Fibroblast of pulmonary artery (primary cell): Measurements from ENCODE around the gene TP53I3.
A peak's percentile ranks its signal among the peaks of the same experiment; 100 is the strongest.

ENCODE experiments used
- DNase-seq: peaks from one replicate; pipeline ENCODE4 v3.0.0-alpha.2; 2010; ENCODE audit warnings: low read depth
- H3K4me3 ChIP-seq: replicated peaks from 2 replicates; pipeline ENCODE4 v1.5.1; 2011; ENCODE audit warnings: low read depth, mild to moderate bottlenecking, control low read depth, low read length, moderate library complexity
- CTCF ChIP-seq: IDR thresholded peaks from 2 replicates; pipeline ENCODE4 v1.5.1; 2011; ENCODE audit warnings: mild to moderate bottlenecking, control low read depth, low read length, inconsistent platforms; ENCODE audit errors: missing control alignments

The TP53I3 gene

GRCh38 chr2:24055750-24056149 is 28.9 kb downstream of the TP53I3 start:
- TF ChIP-seq CTCF, result no peak
- no peak for DNase-seq
- H3K4me3 ChIP-seq, result no peak overlapping the region

DNA sequence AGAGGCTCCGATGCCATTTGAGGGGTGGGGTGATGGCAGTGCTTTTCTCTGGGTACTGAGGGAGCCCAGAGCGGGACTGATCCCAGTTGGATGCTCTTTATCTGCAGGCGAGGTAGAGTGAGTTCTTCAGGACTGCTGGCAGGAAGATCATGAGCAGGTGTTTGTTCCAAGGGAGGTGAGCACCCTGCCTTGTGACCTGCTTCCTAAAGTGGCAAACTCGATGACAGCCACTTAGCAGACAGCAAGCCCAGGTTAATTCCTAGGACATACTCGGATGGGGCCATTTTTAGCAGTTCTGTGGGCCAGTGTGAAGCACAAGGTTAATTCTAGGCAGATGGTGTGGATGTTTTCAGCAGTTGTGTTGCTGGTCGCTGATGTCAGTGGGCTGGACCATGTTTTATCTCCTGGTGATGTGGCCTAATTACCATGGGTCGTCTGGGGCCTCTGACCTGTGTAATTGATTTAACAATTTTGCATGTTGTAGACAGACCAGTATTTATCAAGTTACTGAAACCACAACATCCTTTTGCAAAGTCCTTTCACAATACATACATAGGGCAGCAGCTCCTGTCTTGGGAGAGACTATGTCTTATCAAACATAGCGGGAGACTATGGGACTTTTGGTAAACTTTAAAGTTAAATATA is 30.1 kb downstream of the TP53I3 start:
- TF ChIP-seq CTCF, result no peak
- DNase-seq, result no peak
- H3K4me3 ChIP-seq, result no peak overlapping the region

GRCh38 chr2:24052951-24053350 is 31.7 kb downstream of the TP53I3 start:
- no peak for DNase-seq

DNA sequence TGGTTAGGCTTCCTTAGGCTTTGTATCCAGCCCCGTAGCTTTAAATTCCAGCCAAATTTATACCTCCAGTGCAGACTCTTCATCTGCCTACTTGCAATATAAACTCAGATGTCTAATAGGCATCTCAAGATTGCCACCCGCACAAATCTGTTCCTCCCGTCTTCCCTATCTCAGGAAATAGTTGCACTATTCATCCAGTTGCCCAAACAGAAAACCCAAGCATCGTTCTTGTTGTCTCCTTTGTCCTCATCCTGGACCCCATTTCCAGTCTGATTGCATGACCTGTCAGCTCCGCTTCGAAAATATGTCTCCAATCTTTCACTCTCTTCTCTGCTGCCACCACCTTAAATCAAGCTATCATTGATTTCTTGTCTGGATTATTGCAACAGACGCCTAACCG is 32.8 kb downstream of the TP53I3 start:
- TF ChIP-seq CTCF, result no peak
- DNase-seq, result no peak
- H3K4me3 ChIP-seq, result no peak overlapping the region

More at GRCh38 chr2:24052951-24053350, 31.7 kb downstream of the TP53I3 start:
- no peak for TF ChIP-seq CTCF
- no peak overlapping the region for H3K4me3 ChIP-seq

DNA sequence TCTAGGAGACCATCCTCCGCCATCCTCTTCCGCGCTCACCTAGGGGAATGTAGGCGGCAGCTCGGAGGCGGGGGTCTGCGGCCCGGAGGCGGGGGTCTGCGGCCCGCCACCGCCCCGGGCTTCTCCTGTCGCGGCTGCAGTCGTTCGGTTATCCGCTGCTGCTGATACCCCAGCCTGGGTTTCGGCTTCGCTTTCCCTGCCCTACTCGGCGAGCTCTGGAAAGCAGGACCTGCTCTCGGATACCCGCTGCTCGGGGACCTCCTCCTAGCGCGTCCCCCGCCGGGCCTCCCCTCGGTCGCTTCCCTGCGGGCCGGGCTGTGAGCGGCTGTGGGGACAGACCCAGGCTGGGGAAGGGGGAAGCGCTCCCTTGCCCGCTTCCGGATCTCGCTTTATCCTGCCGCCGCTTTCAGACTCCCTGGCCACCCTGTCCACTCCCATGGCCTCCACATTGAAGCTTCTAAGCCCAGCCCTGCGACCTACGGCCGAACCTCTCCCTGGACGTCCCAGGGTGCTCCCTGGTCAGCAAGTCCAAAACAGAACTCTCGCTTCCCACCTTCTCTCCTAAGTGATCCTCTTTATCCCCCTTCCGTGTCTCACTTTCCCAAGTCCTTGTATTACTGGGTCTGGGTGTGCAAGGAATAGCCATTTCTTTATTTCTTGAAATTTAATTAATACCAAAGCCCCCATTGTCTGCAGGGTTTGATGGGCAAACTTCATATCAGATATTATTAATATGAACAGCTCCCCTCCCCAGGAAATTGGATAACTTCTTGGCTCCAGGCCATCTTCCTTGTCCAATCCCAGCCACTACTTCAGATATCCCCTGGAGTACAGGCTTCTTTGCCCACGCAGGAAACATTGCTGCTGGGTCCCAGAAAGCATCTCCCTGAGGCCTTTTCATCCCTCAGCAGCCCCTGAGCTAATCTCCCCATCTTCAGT is 34.3 kb downstream of the TP53I3 start:
- TF ChIP-seq CTCF, result no peak
- peak; percentile 21 for DNase-seq

GRCh38 chr2:24049485-24050021 is 35.1 kb downstream of the TP53I3 start, which contains the start of gene FKBP1B:
TSS of gene FKBP1B (plus strand) at chr2:24049741. CDS start at chr2:24049850, 109 bp downstream.
- TF ChIP-seq CTCF, result no peak
- H3K4me3 ChIP-seq, result peak within 1 kb of the TSS; percentile 70
- peak; percentile 47 for DNase-seq

More for the DNA sequence above, 34.3 kb downstream of the TP53I3 start:
- H3K4me3 ChIP-seq, result peak overlapping the region; percentile 70
